HG03039 (cell line): ENCODE results near the gene LMOD1.

Source experiments
- ATAC-seq: cut with Tn5 transposase; IDR thresholded peaks from one replicate; pipeline ENCODE4 v1.9.1; 2021; ENCODE audit warnings: mild to moderate bottlenecking, moderate library complexity; ENCODE audit not compliant: unreplicated experiment

The LMOD1 gene

DNA sequence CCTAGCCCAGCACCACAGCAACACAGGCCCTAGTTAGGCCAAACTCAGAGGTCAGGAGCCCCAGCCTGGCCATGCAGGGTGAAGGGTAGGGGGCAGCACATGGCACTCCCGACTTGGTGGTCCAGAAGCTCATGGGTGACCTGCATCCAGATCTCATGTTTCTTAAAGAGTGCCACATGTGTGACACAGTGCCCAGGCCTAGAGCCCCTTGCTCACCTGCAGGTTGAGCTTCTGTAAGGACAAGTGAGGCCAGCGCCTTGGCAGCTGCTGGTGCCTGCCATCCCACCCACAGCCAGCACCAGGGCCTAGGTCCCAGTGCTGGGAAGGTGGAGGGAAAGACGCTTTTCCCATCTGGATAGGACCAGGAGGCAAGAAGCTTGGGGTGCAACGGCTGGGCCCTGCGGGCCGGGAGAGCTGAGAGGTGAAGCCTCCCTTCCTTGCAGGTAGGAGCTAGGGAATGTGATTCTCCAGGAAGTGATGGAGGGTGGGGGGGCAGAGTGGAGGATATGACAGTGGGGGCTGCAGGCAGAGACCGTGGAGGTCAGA is 51.2 kb downstream of the LMOD1 start:
- no peak for ATAC-seq

GRCh38 chr1:201894343-201895119 is 51.8 kb downstream of the LMOD1 start:
- no peak for ATAC-seq

GRCh38 chr1:201893431-201893830 is 52.9 kb downstream of the LMOD1 start:
- no peak for ATAC-seq

DNA sequence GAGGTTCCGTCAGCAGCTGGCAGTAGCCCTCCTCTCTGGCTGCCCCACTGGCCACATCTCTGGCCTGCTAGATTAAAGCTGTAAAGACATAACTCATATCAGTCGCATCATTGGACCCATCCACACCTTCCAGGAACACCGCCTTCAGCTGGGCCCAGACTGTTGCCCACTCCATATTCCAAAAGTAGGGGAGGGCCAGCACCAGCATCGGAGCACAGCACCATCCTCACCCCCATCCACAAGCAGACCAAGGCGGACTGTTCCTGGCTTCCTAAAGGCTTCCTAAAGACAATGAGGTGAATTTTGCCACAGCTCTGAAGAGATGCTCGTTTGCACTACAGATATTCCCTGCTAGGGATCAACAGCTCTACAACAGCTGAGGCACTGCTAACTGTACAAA is 54.1 kb downstream of the LMOD1 start:
- ATAC-seq = no peak

DNA sequence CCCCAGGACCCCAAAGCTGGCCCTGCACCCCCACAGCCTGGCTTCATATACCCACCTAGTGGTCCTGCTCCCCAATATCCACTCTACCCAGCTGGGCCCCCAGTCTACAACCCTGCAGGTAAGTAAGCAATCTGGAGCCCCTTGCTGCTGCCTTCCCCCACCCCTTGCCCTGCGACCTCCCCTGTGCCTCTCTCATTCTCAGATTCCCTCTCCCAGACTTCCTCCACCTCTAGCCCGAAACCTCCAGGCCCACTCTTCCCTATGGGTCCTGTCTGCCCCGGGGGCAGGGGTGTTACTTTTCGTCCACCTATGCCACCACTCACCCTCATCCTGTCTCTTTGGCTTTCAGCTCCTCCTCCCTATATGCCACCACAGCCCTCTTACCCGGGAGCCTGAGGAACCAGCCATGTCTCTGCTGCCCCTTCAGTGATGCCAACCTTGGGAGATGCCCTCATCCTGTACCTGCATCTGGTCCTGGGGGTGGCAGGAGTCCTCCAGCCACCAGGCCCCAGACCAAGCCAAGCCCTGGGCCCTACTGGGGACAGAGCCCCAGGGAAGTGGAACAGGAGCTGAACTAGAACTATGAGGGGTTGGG is 54.8 kb downstream of the LMOD1 start:
- ATAC-seq = no peak

GRCh38 chr1:201890806-201891450 is 55.4 kb downstream of the LMOD1 start:
- no peak for ATAC-seq

- no peak for ATAC-seq
These were observed 56.1 kb downstream of the LMOD1 start for GRCh38 chr1:201890223-201890622.

DNA sequence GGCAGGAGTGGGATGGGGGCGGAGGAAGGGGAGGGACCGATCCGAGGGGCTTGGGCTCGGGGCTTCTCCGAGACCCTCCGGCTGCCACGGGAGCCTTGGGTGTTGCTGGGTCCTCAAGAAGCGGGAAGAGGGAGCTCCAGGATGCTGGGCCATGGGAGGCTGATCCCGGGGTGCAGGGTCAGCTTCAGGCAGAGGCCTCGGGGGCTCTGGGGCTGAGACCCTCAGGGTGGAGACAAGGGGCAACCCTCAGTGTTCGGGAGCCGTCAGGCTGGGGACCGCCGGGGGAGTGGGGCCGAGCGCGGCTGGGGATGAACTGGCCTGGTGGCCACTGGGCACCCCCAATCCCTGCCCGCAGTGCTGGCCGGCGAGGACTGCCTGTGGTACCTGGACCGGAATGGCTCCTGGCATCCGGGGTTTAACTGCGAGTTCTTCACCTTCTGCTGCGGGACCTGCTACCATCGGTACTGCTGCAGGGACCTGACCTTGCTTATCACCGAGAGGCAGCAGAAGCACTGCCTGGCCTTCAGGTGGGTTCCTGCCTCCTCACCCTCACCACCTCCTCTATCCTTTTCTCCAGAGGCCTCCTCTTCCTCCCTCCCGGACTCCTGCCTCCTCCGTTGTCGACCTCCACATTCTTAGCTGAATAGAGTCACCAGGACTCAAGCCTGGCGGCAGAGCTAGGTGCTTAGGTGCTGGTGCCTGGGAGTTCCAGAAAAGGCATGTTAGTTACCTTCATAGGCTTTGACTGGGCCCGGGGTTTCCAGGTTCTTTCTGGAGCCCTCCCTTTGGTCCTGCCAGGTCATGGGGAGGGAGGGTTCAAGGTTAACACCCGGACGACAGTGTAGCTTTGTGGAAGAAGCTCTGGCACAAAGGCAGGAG is 57.0 kb downstream of the LMOD1 start:
- no peak for ATAC-seq

GRCh38 chr1:201888282-201889089 is 57.9 kb downstream of the LMOD1 start, which contains the start of gene SHISA4:
SHISA4 (plus strand) TSS chr1:201888898; CDS start chr1:201888995, 97 bp downstream.
- ATAC-seq = no peak

- ATAC-seq = no peak
These were observed 59.1 kb downstream of the LMOD1 start for GRCh38 chr1:201887116-201887866.

DNA sequence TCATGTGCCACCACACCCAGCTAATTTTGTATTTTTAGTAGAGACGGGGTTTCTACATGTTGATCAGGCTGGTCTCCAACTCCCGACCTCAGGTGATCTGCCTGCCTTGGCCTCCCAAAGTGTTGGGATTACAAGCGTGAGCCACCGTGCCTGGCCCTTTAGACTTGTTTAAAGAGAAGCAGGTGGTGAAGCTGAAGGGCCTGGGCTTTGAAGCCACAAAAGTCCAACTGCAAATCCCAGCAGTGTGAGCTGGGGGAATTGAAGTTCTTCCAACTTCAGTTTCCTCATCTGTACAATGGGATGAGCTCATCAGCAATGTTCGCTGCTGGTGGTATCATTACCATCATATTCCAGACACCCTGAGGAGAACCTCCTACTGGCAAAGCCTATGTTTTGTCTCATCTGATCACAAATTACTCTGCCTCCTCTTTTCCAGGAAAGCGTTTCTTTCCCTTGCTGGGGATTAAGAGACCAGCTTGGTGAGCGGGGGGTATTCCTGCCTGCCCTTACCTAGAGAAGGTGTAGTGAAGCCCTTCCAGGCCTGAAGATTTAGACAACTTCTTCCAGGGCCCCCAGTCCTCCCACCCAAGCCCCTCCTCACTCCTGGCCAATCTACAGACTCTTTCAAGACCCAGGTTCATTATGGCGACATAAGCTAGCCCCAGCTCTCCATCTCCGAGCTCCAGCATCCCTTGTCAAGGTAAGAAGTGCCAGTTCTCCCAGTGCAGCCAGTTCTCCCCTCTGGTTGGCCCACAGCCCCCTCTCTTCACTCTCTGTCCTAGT is 60.1 kb downstream of the LMOD1 start:
- no peak for ATAC-seq

DNA sequence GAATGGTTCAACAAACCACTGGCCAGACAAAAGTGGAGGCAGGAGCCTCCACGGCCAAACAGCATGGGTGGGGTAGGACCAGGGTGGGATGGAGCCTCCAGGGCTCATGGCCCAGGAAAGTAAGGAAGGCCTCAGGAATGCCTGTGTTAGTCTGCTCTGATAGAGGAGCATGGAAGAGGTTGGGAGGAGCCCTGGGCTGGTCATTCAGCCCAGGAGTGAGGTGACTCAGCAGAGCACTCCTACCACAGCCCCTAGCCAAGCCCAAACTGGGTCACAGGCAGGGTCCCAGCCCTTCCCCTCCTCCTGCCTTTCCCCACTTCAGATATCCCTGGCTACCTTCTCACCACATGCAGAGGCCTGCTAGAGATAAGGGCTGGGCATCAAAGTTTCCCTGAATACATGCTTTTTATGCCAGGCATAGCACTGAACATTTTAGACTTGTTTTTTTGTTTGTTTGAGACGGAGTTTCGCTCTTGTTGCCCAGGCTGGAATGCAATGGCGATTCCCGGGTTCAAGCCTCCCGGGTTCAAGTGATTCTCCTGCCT is 60.7 kb downstream of the LMOD1 start:
- no peak for ATAC-seq

- ATAC-seq = no peak
These were observed 61.9 kb downstream of the LMOD1 start for GRCh38 chr1:201884425-201884824.

- ATAC-seq = no peak
These were observed 62.6 kb downstream of the LMOD1 start for GRCh38 chr1:201883786-201884185.

DNA sequence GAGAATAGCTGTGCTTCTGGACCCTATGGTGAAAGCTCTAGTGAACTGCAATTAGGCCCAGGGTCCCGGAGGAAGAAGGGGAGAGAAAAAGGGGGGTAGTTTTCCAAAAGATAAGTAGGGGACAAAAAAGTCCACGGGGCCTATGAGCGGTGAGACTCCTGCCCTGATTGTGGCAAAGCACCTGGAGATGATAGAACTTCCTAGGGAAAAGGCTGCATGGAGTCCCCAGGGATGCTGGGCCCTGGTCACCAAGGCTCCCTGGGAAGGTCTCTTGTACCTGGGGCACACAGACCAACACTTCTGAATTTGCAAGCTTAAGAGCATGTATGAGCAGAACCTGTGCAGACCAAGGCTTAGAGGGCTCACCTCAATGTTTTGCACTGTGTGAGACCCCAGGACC is 63.1 kb downstream of the LMOD1 start:
- ATAC-seq = no peak

- ATAC-seq = no peak
These were observed 63.6 kb downstream of the LMOD1 start for GRCh38 chr1:201882665-201883132.

GRCh38 chr1:201881617-201882016 is 64.7 kb downstream of the LMOD1 start:
- ATAC-seq = no peak

GRCh38 chr1:201880928-201881571 is 65.3 kb downstream of the LMOD1 start:
- ATAC-seq = no peak
